Immature natural killer cell (primary cell): ENCODE results near the gene PCCB. TPM values are rescaled to one million over a fixed set of nuclear protein-coding genes. Genes with fewer than 3 reads are reported as not detected.
"Not testable (repeated sequence)": the region's sequence is repeated elsewhere in the genome, so short reads cannot be mapped to it uniquely, and the experiment has no call there.

Source experiments
- DNase-seq, 3 donors: peaks; one replicate each; pipeline ENCODE4 v3.0.0; 2022; ENCODE audit warnings: mixed read lengths in 1 of 3
- H3K27ac Mint-ChIP-seq, 6 donors: one replicate each; pipeline ENCODE4 v1.8.0; 2020; ENCODE audit warnings: mixed read lengths in 6 of 6, mild to moderate bottlenecking in 5 of 6, inconsistent platforms in 4 of 6, moderate library complexity in 3 of 6
- H3K27me3 Mint-ChIP-seq, 3 donors: one replicate each; pipeline ENCODE4 v1.8.0; 2020 to 2021; ENCODE audit warnings: low read depth in 3 of 3, mild to moderate bottlenecking in 3 of 3, mixed read lengths in 3 of 3, moderate library complexity in 3 of 3, inconsistent platforms in 1 of 3
- H3K36me3 Mint-ChIP-seq, 3 donors: one replicate each; pipeline ENCODE4 v1.8.0; 2020; ENCODE audit warnings: mixed read lengths in 3 of 3, inconsistent platforms in 2 of 3, mild to moderate bottlenecking in 2 of 3
- H3K4me1 Mint-ChIP-seq, 2 donors: one replicate each; pipeline ENCODE4 v1.8.0; 2020; ENCODE audit warnings: inconsistent platforms in 2 of 2, mild to moderate bottlenecking in 2 of 2, mixed read lengths in 2 of 2, moderate library complexity in 1 of 2
- H3K4me3 Mint-ChIP-seq, 5 donors: one replicate each; pipeline ENCODE4 v1.8.0; 2020; ENCODE audit warnings: mild to moderate bottlenecking in 5 of 5, mixed read lengths in 5 of 5, inconsistent platforms in 3 of 5, moderate library complexity in 3 of 5
- H3K9me3 Mint-ChIP-seq, 6 donors: one replicate each; pipeline ENCODE4 v1.8.0; 2020; ENCODE audit warnings: mild to moderate bottlenecking in 6 of 6, mixed read lengths in 6 of 6, inconsistent platforms in 4 of 6, moderate library complexity in 3 of 6
- polyA plus RNA-seq, 3 donors: library from polyadenylated mRNA; unstranded; fragments of 300-500 nt; fragmentation: Illumina TruSeq; gene quantifications; one replicate each; pipeline ENCODE4 v1.2.3, GENCODE V29; 2021

Gene PCCB
- polyA plus RNA-seq, 3 donors from 2014 or later = 41.8 to 73.3 (median 61.5) TPM

DNA sequence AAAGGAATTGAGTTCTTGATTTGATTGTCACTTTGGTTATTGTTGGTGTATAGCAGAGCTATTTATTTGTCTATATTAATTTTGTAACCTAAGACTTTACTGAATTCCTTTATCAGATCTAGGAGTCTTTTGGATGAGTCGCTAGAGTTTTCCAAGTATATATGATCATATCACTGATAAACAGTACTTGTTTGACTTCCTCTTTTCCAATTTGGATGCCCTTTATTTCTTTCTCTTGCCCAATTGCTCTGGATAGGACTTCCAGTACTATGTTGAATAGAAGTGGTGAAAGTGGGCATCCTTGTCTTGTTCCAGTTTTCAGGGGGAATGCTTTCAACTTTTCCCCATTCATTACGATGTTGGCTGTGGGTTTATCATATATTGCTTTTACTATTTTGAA, 21.5 kb downstream of the PCCB start:
- not testable (repeated sequence) for H3K9me3 Mint-ChIP-seq, H3K4me3 Mint-ChIP-seq, H3K27ac Mint-ChIP-seq, H3K27me3 Mint-ChIP-seq, DNase-seq
- H3K4me1 Mint-ChIP-seq = peaks cover 23 to 35% of the 10 kb centered on the region in 2 donors
- peaks cover 15 to 37% (median 24%) of the 10 kb centered on the region in 3 donors for H3K36me3 Mint-ChIP-seq

DNA sequence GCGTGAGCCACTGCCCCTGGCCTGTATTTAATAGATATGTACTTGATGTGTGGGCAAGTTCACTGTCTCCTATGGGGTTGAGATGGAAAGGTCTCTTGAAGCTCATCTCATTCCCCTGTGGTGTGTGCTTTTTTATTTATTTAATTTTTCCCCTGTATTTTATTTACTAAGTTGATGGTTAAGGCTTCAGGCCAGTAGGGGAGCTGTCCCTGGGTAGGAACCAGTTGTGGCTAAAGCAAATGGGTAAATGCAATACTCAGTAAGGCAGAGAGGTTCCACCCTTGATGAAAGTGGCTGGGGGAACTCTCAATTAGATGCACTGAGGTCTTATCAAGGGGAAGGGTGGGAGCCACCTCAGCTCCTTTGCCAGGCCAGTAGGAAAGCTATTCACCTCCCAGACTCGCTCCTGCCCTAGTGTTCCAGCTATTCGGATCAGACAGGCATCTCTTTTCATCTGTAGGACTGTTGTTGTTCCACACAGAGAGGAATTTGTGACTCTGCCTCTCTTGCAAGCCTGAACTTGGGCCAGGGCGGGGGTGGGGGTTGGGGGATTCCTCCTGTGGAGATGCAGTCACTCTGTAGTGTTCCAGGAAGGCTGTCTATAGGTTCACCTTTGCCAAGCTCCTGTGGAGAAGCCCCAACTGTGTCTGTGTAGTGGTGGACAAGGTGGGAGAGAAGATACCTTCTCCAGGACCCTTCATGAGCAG, 26.1 kb downstream of the PCCB start:
- Mint-ChIP-seq H3K36me3 (peaks cover 37 to 57% (median 45%) of the 10 kb centered on the region in 3 donors), H3K27me3 (peaks cover 0 to 1% (median 0%) of the 10 kb centered on the region in 3 donors), H3K9me3 (peaks cover 0 to 19% (median 9%) of the 10 kb centered on the region in 6 donors), H3K4me3 (no peak overlapping the region), H3K4me1 (peaks cover 21 to 39% of the 10 kb centered on the region in 2 donors), H3K27ac (no peak overlapping the region)
- no peak for DNase-seq

DNA sequence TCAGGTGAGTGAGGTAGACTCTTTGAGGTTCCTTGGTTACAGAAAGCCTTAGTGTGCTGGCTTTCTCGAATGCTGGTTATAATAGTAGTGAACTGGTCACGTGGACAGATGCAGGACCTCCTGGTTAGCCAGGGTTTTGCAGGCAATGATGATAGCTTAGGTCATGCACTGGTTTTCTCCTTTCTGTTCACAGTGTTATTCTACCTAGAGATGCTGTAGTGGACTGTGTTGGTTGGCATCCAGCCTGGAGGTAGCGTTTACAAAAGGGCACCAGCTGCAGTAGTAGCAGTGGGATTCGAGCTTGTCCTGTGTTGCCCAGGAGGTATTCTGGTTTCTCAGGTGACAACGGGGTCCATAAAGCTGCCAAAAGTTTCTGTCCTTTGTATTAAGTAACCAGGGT, 27.0 kb downstream of the PCCB start:
- peaks cover 0 to 1% (median 0%) of the 10 kb centered on the region in 3 donors for H3K27me3 Mint-ChIP-seq
- no peak overlapping the region for H3K4me3 Mint-ChIP-seq
- DNase-seq = no peak
- H3K36me3 Mint-ChIP-seq = peaks cover 41 to 63% (median 46%) of the 10 kb centered on the region in 3 donors
- peaks cover 0 to 19% (median 11%) of the 10 kb centered on the region in 6 donors for H3K9me3 Mint-ChIP-seq
- H3K27ac Mint-ChIP-seq = no peak overlapping the region
- H3K4me1 Mint-ChIP-seq = peaks cover 19 to 30% of the 10 kb centered on the region in 2 donors

DNA sequence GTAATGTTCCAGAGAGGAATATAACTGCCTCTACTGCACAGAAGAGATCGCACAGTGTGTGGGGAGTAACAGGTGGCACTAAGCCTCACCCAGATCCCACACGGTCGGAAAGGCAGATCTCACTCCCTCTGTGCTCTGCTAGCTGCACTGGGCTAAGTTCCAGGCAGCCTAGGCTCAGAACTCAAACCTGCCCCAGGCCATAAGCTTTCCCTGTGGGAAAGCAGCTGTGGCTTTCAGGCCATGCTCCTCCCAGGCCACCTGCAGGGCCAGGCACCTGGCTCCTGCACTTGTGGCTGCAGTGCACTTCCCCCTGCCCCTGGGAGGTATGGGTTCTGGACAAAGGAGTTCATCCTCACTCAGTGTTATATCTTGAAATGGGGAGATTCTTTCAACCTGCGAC, 27.5 kb downstream of the PCCB start:
- Mint-ChIP-seq H3K9me3 (peaks cover 0 to 19% (median 11%) of the 10 kb centered on the region in 6 donors), H3K4me1 (peaks cover 14 to 24% of the 10 kb centered on the region in 2 donors), H3K4me3 (no peak overlapping the region), H3K27ac (no peak overlapping the region), H3K36me3 (peaks cover 41 to 68% (median 47%) of the 10 kb centered on the region in 3 donors), H3K27me3 (peaks cover 0 to 1% (median 1%) of the 10 kb centered on the region in 3 donors)
- DNase-seq = no peak

DNA sequence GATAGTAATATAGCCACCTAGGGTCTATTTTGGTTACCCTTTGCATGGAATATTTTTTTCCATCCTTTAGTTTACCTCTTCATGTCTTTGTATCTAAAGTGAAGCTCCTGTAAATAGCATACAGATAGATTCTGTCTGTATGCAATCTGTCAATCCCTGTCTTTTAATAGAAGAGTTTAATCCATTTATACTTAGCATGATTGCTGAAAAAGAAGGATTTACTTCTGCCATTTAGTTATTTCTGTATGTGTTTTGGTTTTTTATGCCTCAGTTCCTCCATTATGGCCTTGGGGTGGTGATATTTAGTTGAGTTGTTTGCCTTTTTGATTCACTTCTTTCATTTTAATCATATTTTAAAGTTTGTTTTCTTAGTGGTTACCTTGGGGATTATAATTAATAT, 29.0 kb downstream of the PCCB start:
- Mint-ChIP-seq H3K4me1 (peaks cover 6 to 13% of the 10 kb centered on the region in 2 donors), H3K4me3 (no peak overlapping the region), H3K36me3 (peaks cover 37 to 67% (median 47%) of the 10 kb centered on the region in 3 donors), H3K27ac (no peak overlapping the region), H3K9me3 (peaks cover 0 to 19% (median 11%) of the 10 kb centered on the region in 6 donors), H3K27me3 (peaks cover 0 to 1% (median 1%) of the 10 kb centered on the region in 3 donors)
- DNase-seq = no peak

DNA sequence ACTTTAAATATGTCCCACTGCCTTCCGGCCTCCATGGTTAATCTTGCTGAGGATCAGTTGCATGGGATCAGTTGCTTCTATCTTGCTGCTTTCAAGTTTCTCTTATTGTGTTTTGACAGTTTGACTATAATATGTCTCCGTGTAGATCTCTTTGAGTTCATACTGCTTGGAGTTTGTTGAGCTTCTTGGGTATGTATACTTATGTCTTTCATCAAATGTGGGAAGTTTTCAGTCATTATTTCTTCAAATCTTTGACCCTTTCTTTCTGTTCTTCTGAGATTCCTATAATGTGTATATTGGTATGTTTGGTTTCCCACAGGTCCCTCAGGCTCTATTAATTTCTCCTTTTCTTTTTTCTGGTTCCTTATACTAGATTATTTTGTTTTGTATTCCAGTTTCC, 30.8 kb downstream of the PCCB start:
- Mint-ChIP-seq H3K36me3 (peaks cover 41 to 68% (median 47%) of the 10 kb centered on the region in 3 donors), H3K9me3 (peaks cover 0 to 19% (median 11%) of the 10 kb centered on the region in 6 donors), H3K27me3 (peaks cover 0 to 1% (median 0%) of the 10 kb centered on the region in 3 donors), H3K4me1 (peaks cover 0 to 8% of the 10 kb centered on the region in 2 donors), H3K4me3 (no peak overlapping the region), H3K27ac (no peak overlapping the region)
- no peak for DNase-seq

DNA sequence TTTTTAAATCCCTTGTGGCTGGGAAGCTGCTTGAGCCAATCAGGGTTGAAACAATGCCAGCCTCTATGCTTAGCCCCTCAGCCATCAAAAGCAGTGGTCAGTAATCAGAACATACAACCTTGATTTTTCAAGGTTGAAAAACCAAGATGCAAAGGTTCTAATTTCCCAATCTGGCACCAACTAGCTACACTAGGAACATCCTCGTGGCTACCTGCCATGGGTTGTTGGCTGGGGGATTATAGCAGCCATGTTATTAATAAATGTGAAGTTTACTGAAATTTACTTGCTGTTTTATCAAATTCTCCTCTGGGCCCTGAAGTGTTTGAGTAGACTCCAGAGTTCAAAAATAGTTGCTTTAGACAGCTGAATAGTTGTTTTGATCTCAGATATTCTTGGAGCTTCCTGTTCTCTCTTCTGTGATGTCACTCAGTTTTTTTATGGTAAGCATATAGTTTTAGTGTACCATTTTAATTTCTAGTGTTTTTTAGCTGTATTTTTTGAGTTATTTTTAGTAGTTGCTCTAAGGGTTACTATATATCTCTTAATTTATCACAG, 31.9 kb downstream of the PCCB start:
- Mint-ChIP-seq H3K4me1 (peaks cover 0 to 8% of the 10 kb centered on the region in 2 donors), H3K4me3 (no peak overlapping the region), H3K27ac (no peak overlapping the region), H3K27me3 (peaks cover 0 to 1% (median 0%) of the 10 kb centered on the region in 3 donors), H3K9me3 (peaks cover 0 to 19% (median 11%) of the 10 kb centered on the region in 6 donors), H3K36me3 (peaks cover 41 to 71% (median 48%) of the 10 kb centered on the region in 3 donors)
- no peak for DNase-seq

DNA sequence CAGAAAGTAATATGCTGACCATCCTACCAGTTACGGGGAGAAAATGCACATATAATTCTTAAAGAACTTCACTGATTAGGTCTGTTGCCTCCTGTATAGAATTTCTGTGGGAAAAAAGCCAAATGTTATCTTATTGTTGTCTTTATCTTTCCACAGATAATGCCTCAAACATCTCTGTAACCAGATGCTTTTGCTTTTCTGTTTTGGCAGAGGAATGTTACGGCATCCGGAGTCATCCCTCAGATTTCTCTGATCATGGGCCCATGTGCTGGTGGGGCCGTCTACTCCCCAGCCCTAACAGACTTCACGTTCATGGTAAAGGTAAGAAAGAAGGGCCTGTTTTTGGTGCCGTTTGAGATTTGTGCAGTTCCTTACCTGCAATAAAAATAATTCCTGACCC, 33.5 kb downstream of the PCCB start:
- Mint-ChIP-seq H3K9me3 (peaks cover 0 to 19% (median 11%) of the 10 kb centered on the region in 6 donors), H3K4me3 (no peak overlapping the region), H3K36me3 (peaks cover 37 to 65% (median 43%) of the 10 kb centered on the region in 3 donors), H3K27me3 (peaks cover 0 to 1% (median 0%) of the 10 kb centered on the region in 3 donors), H3K4me1 (no peaks in the 10 kb centered on the region), H3K27ac (no peak overlapping the region)
- no peak for DNase-seq

DNA sequence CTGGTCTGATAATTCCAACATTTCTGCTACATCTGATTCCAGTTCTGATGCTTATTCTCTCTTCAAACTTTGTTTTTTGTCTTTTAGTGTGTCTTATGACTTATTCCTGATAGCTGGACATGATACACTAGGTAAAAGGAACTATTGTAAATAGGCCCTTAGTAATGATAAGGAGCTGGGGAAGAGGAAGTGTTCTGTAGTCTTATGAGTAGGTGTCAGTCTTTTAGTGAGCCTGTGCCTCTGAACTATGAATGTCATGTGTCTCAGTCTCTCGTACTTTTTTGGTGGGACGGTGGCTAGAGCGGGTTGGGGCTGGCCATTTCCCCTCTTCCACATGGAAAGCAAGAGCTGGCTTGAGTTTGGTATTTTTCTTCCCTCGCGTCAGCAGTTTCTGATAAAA, 41.2 kb downstream of the PCCB start:
- Mint-ChIP-seq H3K4me1 (no peaks in the 10 kb centered on the region), H3K27me3 (peaks cover 0 to 3% (median 0%) of the 10 kb centered on the region in 3 donors), H3K27ac (no peak overlapping the region), H3K36me3 (peaks cover 23 to 47% (median 29%) of the 10 kb centered on the region in 3 donors), H3K9me3 (no peaks in the 10 kb centered on the region), H3K4me3 (no peak overlapping the region)
- no peak for DNase-seq

DNA sequence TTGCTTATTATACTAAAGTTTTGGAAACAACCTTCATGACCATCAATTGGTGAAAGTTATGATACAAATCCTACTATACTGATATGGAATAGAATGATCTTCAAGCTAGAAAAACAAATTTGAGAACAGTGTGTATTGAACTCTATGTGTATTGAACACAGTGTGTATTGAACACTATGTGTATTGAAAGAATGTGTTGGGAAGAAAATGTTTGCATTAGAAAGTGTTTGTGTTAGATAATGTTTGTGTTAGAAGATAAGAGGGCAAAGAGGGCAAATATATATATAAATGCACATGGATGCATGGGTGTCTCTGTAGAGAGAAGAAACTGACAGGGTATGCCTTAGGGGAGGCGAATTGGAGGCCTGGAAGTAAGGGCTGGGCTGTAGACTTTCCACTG, 42.4 kb downstream of the PCCB start:
- no peak overlapping the region for H3K27ac Mint-ChIP-seq
- no peak overlapping the region for H3K4me3 Mint-ChIP-seq
- DNase-seq = no peak
- no peaks in the 10 kb centered on the region for H3K9me3 Mint-ChIP-seq
- H3K36me3 Mint-ChIP-seq = peaks cover 25 to 46% (median 26%) of the 10 kb centered on the region in 3 donors
- H3K4me1 Mint-ChIP-seq = no peaks in the 10 kb centered on the region
- peaks cover 0 to 3% (median 0%) of the 10 kb centered on the region in 3 donors for H3K27me3 Mint-ChIP-seq

DNA sequence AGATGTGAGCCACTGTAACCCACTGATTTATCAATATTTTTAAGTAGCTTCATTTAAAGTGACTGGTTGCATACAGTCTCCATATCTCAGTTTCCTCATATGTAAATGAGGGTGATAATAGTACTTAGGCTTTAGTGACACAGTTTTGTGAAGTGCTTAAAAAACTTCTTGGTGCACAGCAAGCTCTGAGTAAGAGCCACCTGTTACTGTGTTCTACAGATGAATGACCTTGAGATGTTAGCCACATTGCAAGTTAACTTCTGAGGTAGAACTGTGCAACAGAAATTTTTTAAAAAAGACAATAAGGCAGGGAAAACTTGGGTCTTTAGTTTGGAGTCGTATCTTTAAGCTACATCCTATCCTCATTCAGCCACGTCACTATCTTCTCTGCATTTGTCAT, 43.1 kb downstream of the PCCB start:
- Mint-ChIP-seq H3K27ac (peak overlapping the region in 1 of 6 donors; percentile 20), H3K27me3 (peaks cover 0 to 3% (median 0%) of the 10 kb centered on the region in 3 donors), H3K4me1 (no peaks in the 10 kb centered on the region), H3K36me3 (peaks cover 22 to 45% (median 25%) of the 10 kb centered on the region in 3 donors), H3K4me3 (no peak overlapping the region), H3K9me3 (no peaks in the 10 kb centered on the region)
- DNase-seq = no peak

DNA sequence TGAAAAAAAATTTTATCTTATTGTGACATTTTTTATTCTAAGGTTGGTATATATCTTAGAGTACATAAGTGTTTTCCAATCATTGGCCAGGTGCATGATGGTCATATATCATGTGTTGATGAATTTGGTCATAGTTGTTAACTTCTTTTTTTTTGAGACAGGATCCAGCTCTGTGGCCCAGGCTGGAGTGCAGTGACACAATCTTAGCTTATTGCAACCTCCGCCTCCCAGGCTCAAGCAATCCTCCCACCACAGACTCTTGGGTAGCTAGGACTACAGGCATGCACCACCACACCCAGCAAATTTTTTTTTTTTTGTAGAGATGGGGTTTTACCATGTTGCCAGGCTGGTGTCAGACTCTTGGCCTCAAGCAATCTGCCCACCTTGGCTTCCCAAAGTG, 44.0 kb downstream of the PCCB start:
- no peaks in the 10 kb centered on the region for H3K4me1 Mint-ChIP-seq
- DNase-seq = no peak
- peaks cover 22 to 51% (median 23%) of the 10 kb centered on the region in 3 donors for H3K36me3 Mint-ChIP-seq
- no peak overlapping the region for H3K4me3 Mint-ChIP-seq
- peaks cover 0 to 3% (median 0%) of the 10 kb centered on the region in 3 donors for H3K27me3 Mint-ChIP-seq
- H3K27ac Mint-ChIP-seq = no peak overlapping the region
- H3K9me3 Mint-ChIP-seq = no peaks in the 10 kb centered on the region

DNA sequence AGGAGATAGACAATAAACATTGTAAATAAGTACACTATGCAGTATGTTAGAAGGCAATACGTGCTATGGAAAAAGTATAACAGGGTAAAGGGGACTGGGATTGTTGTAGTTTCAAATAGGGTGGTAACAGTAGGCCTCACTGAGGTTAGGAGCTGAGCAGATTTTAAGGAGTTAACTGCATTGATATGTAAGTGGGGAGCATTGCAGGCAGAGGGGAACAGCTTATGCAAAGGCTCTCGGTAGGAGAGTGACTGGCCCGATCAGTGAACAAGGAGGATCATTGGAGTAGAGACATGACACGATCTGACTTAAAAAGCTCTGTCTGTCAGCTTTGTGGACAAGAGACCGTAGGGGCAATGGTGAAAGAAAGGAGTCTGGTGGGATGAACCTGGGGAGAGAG, 46.8 kb downstream of the PCCB start:
- Mint-ChIP-seq H3K27ac (no peak overlapping the region), H3K36me3 (peaks cover 23 to 49% (median 25%) of the 10 kb centered on the region in 3 donors), H3K27me3 (peaks cover 0 to 1% (median 0%) of the 10 kb centered on the region in 3 donors), H3K4me3 (no peak overlapping the region), H3K4me1 (no peaks in the 10 kb centered on the region), H3K9me3 (no peaks in the 10 kb centered on the region)
- no peak for DNase-seq

DNA sequence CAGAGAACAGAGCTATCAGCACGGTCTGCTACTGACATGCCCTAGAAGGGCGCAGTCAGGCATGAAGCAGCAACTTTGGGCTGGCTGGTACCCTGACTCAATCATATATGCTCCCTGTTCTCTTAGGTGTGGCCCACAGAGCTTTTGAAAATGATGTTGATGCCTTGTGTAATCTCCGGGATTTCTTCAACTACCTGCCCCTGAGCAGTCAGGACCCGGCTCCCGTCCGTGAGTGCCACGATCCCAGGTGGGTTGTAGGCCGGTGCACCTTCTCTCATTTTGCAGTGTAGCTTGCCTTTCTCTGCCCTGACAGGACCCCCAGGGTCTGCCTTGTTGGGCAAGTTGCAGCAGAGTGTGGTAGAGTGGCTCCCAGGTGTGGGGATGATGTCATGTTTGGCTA, 47.7 kb downstream of the PCCB start:
- H3K4me1 Mint-ChIP-seq = no peaks in the 10 kb centered on the region
- H3K4me3 Mint-ChIP-seq = no peak overlapping the region
- no peaks in the 10 kb centered on the region for H3K9me3 Mint-ChIP-seq
- peak overlapping the region in 1 of 6 donors; percentile 41 for H3K27ac Mint-ChIP-seq
- peaks cover 0 to 1% (median 0%) of the 10 kb centered on the region in 3 donors for H3K27me3 Mint-ChIP-seq
- DNase-seq = no peak
- peaks cover 23 to 43% (median 25%) of the 10 kb centered on the region in 3 donors for H3K36me3 Mint-ChIP-seq
